ENCODE data around the gene PLAGL1. TPM values are rescaled to one million over a fixed set of nuclear protein-coding genes. Genes with fewer than 3 reads are reported as not detected.
"Not testable (repeated sequence)": the region's sequence is repeated elsewhere in the genome, so short reads cannot be mapped to it uniquely, and the experiment has no call there.

PLAGL1 gene
- total RNA-seq, 1 donor from 2014 or later, result 2.4 TPM

- no peak overlapping the region for H3K4me3 ChIP-seq (ENCODE audit: low read depth, low read length)
- H3K36me3 ChIP-seq (ENCODE audit: control insufficient read depth, insufficient read depth, low read length), result no peaks in the 10 kb centered on the region
- no peaks in the 10 kb centered on the region for H3K27me3 ChIP-seq (ENCODE audit: control insufficient read depth, insufficient read depth, low read length)
- no peak for DNase-seq (ENCODE audit: low read depth)
- no peak for TF ChIP-seq CTCF (IDR thresholded peaks at IDR 0.05; ENCODE audit: insufficient read depth, low read length, severe bottlenecking)
- FAIRE-seq, result no peak
Observed at GRCh38 chr6:144047688-144048087, 39.6 kb upstream of the PLAGL1 start.

GRCh38 chr6:144046672-144047071 is 38.6 kb upstream of the PLAGL1 start:
- FAIRE-seq; H3K4me3 ChIP-seq (ENCODE audit: low read depth, low read length); H3K36me3 ChIP-seq (ENCODE audit: control insufficient read depth, insufficient read depth, low read length); DNase-seq (ENCODE audit: low read depth); H3K27me3 ChIP-seq (ENCODE audit: control insufficient read depth, insufficient read depth, low read length): not testable (repeated sequence)

GRCh38 chr6:144044989-144045388 is 36.9 kb upstream of the PLAGL1 start:
- not testable (repeated sequence) for DNase-seq (ENCODE audit: low read depth); H3K36me3 ChIP-seq (ENCODE audit: control insufficient read depth, insufficient read depth, low read length); FAIRE-seq; H3K27me3 ChIP-seq (ENCODE audit: control insufficient read depth, insufficient read depth, low read length); H3K4me3 ChIP-seq (ENCODE audit: low read depth, low read length)

- TF ChIP-seq CTCF (IDR thresholded peaks at IDR 0.05; ENCODE audit: insufficient read depth, low read length, severe bottlenecking), result no peak
- no peak for DNase-seq (ENCODE audit: low read depth)
- no peak for FAIRE-seq
- Histone ChIP-seq H3K36me3 (ENCODE audit: control insufficient read depth, insufficient read depth, low read length) (no peaks in the 10 kb centered on the region), H3K27me3 (ENCODE audit: control insufficient read depth, insufficient read depth, low read length) (no peaks in the 10 kb centered on the region), H3K4me3 (ENCODE audit: low read depth, low read length) (no peak overlapping the region)
Observed at GRCh38 chr6:144036835-144037195, 28.8 kb upstream of the PLAGL1 start.

GRCh38 chr6:144036064-144036834 is 28.2 kb upstream of the PLAGL1 start:
- Histone ChIP-seq H3K27me3 (ENCODE audit: control insufficient read depth, insufficient read depth, low read length) (no peaks in the 10 kb centered on the region), H3K36me3 (ENCODE audit: control insufficient read depth, insufficient read depth, low read length) (no peaks in the 10 kb centered on the region), H3K4me3 (ENCODE audit: low read depth, low read length) (no peak overlapping the region)
- no peak for TF ChIP-seq CTCF (IDR thresholded peaks at IDR 0.05; ENCODE audit: insufficient read depth, low read length, severe bottlenecking)
- FAIRE-seq (peak; percentile 47), DNase-seq (ENCODE audit: low read depth) (peak; percentile 8)

GRCh38 chr6:144035416-144035815 is 27.4 kb upstream of the PLAGL1 start:
- no peaks in the 10 kb centered on the region for H3K27me3 ChIP-seq (ENCODE audit: control insufficient read depth, insufficient read depth, low read length)
- H3K4me3 ChIP-seq (ENCODE audit: low read depth, low read length), result no peak overlapping the region
- DNase-seq (ENCODE audit: low read depth), result no peak
- FAIRE-seq, result no peak
- no peak for TF ChIP-seq CTCF (IDR thresholded peaks at IDR 0.05; ENCODE audit: insufficient read depth, low read length, severe bottlenecking)
- no peaks in the 10 kb centered on the region for H3K36me3 ChIP-seq (ENCODE audit: control insufficient read depth, insufficient read depth, low read length)
